Panc1 (cell line): ENCODE measurements around the gene LYSMD4. TPM values are rescaled to one million over a fixed set of nuclear protein-coding genes. Genes with fewer than 3 reads are reported as not detected.
"Not testable (repeated sequence)": the region's sequence is repeated elsewhere in the genome, so short reads cannot be mapped to it uniquely, and the experiment has no call there.

Source experiments
- ATAC-seq: fragments of 200-7000 bp; cut with Tn5 transposase; 2 replicates; pipeline ENCODE4 v1.9.1; 2020; ENCODE audit warnings: mild to moderate bottlenecking, moderate library complexity
- Bru-seq: library from RNA; stranded (reverse); fragments of 400-500 nt; gene quantifications from one replicate; lab custom pipeline; 2021; lab: Mats Ljungman, UMichigan
- BruChase-seq, 2 experiments: library from RNA; stranded (reverse); fragments of 400-500 nt; gene quantifications; one replicate each; lab custom pipeline; 2021; lab: Mats Ljungman, UMichigan
- BruUV-seq: library from RNA; stranded (reverse); fragments of 400-500 nt; replicated peaks from 2 replicates; lab custom pipeline; 2021; lab: Mats Ljungman, UMichigan
- CTCF ChIA-PET: fragments of 300-600 bp; sonication (Branson Sonifier 250); formaldehyde crosslinking; loops from one replicate; lab custom pipeline; 2022; ENCODE audit warnings: antibody characterized with exemption; lab: Charles Lee
- POLR2A ChIA-PET: fragments of 300-600 bp; sonication (Branson Sonifier 250); formaldehyde crosslinking; loops from one replicate; lab custom pipeline; 2022; ENCODE audit warnings: antibody characterized with exemption; lab: Charles Lee
- DNase-seq: peaks from one replicate; pipeline ENCODE4 v3.0.0-alpha.2; 2010; ENCODE audit warnings: low read depth, low spot score
- H3K27ac ChIP-seq: 2 replicates; pipeline ENCODE4 v1.5.1; 2011; ENCODE audit warnings: mild to moderate bottlenecking, low read length, inconsistent platforms
- H3K27me3 ChIP-seq: fragments of 200-500 bp; sonication (Bioruptor generic); 2 replicates; pipeline ENCODE4 v1.6.0; 2014; ENCODE audit warnings: low read length, inconsistent platforms; ENCODE audit not compliant: control insufficient read depth, insufficient read depth
- H3K36me3 ChIP-seq: fragments of 200-500 bp; sonication (Bioruptor generic); 2 replicates; pipeline ENCODE4 v1.5.1; 2014; ENCODE audit warnings: inconsistent platforms, mild to moderate bottlenecking, low read length, moderate library complexity; ENCODE audit not compliant: control insufficient read depth, insufficient read depth
- H3K4me1 ChIP-seq: 2 replicates; pipeline ENCODE4 v1.5.1; 2011; ENCODE audit warnings: inconsistent platforms, mild to moderate bottlenecking, low read length, moderate library complexity; ENCODE audit not compliant: control insufficient read depth, insufficient read depth
- H3K4me3 ChIP-seq, 2 experiments: 2 replicates each; pipeline ENCODE4 v1.5.1; 2011 to 2012; ENCODE audit warnings: low read depth in 2 of 2, low read length in 2 of 2, mild to moderate bottlenecking in 2 of 2, inconsistent platforms in 1 of 2, moderate library complexity in 1 of 2
- H3K9me3 ChIP-seq: fragments of 200-500 bp; sonication (Bioruptor generic); 2 replicates; pipeline ENCODE4 v1.5.1; 2014; ENCODE audit warnings: low read depth, mild to moderate bottlenecking, inconsistent platforms, low read length, moderate library complexity; ENCODE audit not compliant: control insufficient read depth, insufficient read depth
- POLR2AphosphoS5 ChIP-seq: IDR thresholded peaks from 2 replicates; pipeline ENCODE4 v1.6.1; 2012; ENCODE audit warnings: mild to moderate bottlenecking, low read depth, low read length, moderate library complexity
- SIN3A ChIP-seq: IDR thresholded peaks from 2 replicates; pipeline ENCODE4 v1.6.1; 2012; ENCODE audit warnings: low read depth, mild to moderate bottlenecking, low read length, moderate library complexity, borderline replicate concordance; ENCODE audit not compliant: insufficient read depth
- TCF7L2 ChIP-seq: IDR thresholded peaks from 2 replicates; pipeline ENCODE4 v1.6.1; 2011; ENCODE audit warnings: mild to moderate bottlenecking, low read depth, low read length, inconsistent platforms
- in situ Hi-C: cut with HindIII; loops from 2 replicates; pipeline ENCODE4 v1.10.0; 2016; ENCODE audit warnings: low sequenced_read_pairs, low pct_unique_long_range_greater_than_20kb
- intact Hi-C: fragments of 100-400 bp; cut with micrococcal nuclease; formaldehyde crosslinking; loops from one replicate; pipeline ENCODE4 v1.10.0; 2022; ENCODE audit not compliant: unreplicated experiment
- long read RNA-seq: library from polyadenylated mRNA; unstranded; transcript quantifications from one replicate; pipeline ENCODE4 v2.0.0, GENCODE V29; 2021; ENCODE audit not compliant: unreplicated experiment
- polyA plus RNA-seq: library from polyadenylated mRNA; unstranded; fragments of >200 nt; gene quantifications from one replicate; pipeline ENCODE4 v1.2.1, GENCODE V29; 2012; ENCODE audit warnings: missing spikeins; ENCODE audit not compliant: insufficient read length
- total RNA-seq: library from RNA; stranded (reverse); gene quantifications from one replicate; pipeline ENCODE4 v1.2.1, GENCODE V29; 2021; ENCODE audit not compliant: unreplicated experiment
- TF ChIP-seq, protein P1 (sequence below): fragments of 450-650 bp; IDR thresholded peaks from 2 replicates; pipeline ENCODE4 v1.5.1; 2017; ENCODE audit warnings: mild to moderate bottlenecking
- TF ChIP-seq, protein P2 (sequence below), 2 experiments: IDR thresholded peaks; 2 replicates each; pipeline ENCODE4 v1.6.1; 2011 to 2012; ENCODE audit warnings: low read depth in 2 of 2, control low read depth in 1 of 2, low read length in 1 of 2, mild to moderate bottlenecking in 1 of 2, moderate library complexity in 1 of 2; ENCODE audit not compliant: insufficient read depth in 1 of 2

Gene LYSMD4
- total RNA-seq, result 8.9 TPM
- polyA plus RNA-seq, result 6.4 TPM
- Bru-seq, nascent RNA, result percentile 57 among the genes with signal in this experiment
- BruChase-seq, experiment 1, labeled RNA remaining after a 2-hour chase, result percentile 70 among the genes with signal in this experiment
- BruChase-seq, experiment 2, labeled RNA remaining after a 6-hour chase, result percentile 51 among the genes with signal in this experiment
- long read RNA-seq, transcript LYSMD4-210 (2 exons, 2,431 nt), result major isoform, 5 of 21 reads
- long read RNA-seq, partial matches to known transcripts, result 2 of 21 reads
- long read RNA-seq, other reads (novel, unspliced or antisense), result 11 of 21 reads

DNA sequence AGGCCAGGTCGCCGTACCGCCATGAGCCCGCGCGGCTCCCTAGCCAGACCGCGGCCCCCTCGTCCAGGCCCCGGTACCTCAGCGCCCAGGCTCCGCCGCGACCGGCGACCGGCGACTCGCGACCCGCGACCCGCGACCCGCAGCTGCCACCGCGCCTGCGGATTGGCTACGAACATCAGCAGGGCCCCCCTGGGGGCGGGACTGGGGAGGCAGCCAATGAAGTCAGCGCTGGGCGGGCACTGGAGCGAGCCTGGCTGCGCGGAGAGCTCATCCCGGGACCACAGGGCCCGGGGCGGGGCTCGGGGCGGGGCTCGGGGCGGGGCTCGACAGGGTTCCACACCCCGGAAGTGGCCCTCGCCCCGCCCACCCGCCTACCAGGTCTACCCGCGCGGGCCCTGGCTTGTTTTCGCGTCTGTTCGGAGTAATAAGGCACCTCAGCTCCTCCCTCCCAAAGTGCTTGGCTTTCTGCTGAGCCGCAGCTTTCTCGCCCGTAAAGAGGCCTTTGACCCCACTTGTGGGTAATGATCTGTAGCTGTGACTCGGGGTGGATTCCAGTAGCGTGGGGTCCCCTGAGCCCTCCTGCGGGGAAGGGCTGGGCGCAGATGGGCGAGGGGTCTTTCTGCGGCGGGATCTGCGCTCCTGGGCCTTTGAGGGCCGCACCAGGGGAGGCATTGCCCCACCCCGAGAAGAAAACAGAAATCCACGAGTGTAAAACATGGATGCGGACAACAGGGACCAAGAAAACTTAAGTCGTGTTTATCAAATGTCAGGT, at the start of gene LYSMD4:
Gene LYSMD4, minus strand, starts transcription at position 170 of the 772 bp plus-strand sequence. CDS start 1,438 bp downstream, outside the sequence.
- in situ Hi-C loops (no loop called here), intact Hi-C loops (no loop called here)
- no peaks in the 10 kb centered on the region for H3K36me3 ChIP-seq
- H3K27ac ChIP-seq, result peak within 1 kb of the TSS; percentile 86
- H3K27me3 ChIP-seq, result no peaks in the 10 kb centered on the region
- no TSS peak for BruUV-seq
- peak within 1 kb of the TSS; percentile 72 to 93 for H3K4me3 ChIP-seq
- peaks cover 5% of the 10 kb centered on the region; the same call in 1 of the 2 replicates for H3K4me1 ChIP-seq
- TF ChIP-seq, protein P1, sequence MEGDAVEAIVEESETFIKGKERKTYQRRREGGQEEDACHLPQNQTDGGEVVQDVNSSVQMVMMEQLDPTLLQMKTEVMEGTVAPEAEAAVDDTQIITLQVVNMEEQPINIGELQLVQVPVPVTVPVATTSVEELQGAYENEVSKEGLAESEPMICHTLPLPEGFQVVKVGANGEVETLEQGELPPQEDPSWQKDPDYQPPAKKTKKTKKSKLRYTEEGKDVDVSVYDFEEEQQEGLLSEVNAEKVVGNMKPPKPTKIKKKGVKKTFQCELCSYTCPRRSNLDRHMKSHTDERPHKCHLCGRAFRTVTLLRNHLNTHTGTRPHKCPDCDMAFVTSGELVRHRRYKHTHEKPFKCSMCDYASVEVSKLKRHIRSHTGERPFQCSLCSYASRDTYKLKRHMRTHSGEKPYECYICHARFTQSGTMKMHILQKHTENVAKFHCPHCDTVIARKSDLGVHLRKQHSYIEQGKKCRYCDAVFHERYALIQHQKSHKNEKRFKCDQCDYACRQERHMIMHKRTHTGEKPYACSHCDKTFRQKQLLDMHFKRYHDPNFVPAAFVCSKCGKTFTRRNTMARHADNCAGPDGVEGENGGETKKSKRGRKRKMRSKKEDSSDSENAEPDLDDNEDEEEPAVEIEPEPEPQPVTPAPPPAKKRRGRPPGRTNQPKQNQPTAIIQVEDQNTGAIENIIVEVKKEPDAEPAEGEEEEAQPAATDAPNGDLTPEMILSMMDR, result no peak
- peak; percentile 85 for TF ChIP-seq POLR2AphosphoS5
- peak; percentile 0; the same call in 1 of the 2 replicates for TF ChIP-seq SIN3A
- TF ChIP-seq, protein P2, sequence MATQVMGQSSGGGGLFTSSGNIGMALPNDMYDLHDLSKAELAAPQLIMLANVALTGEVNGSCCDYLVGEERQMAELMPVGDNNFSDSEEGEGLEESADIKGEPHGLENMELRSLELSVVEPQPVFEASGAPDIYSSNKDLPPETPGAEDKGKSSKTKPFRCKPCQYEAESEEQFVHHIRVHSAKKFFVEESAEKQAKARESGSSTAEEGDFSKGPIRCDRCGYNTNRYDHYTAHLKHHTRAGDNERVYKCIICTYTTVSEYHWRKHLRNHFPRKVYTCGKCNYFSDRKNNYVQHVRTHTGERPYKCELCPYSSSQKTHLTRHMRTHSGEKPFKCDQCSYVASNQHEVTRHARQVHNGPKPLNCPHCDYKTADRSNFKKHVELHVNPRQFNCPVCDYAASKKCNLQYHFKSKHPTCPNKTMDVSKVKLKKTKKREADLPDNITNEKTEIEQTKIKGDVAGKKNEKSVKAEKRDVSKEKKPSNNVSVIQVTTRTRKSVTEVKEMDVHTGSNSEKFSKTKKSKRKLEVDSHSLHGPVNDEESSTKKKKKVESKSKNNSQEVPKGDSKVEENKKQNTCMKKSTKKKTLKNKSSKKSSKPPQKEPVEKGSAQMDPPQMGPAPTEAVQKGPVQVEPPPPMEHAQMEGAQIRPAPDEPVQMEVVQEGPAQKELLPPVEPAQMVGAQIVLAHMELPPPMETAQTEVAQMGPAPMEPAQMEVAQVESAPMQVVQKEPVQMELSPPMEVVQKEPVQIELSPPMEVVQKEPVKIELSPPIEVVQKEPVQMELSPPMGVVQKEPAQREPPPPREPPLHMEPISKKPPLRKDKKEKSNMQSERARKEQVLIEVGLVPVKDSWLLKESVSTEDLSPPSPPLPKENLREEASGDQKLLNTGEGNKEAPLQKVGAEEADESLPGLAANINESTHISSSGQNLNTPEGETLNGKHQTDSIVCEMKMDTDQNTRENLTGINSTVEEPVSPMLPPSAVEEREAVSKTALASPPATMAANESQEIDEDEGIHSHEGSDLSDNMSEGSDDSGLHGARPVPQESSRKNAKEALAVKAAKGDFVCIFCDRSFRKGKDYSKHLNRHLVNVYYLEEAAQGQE (IDR thresholded peaks at IDR 0.05; ENCODE audit: insufficient read depth in 1 of 2, low read depth in 2 of 2, low read length in 1 of 2), result no peak
- TF ChIP-seq TCF7L2, result no peak
- CTCF ChIA-PET, result interaction anchor here (0.6 to 1.1 kb wide), 6 partner anchors 10 to 624 kb away, joined by 3 to 14 read pairs (median 5); no protein-coding TSS in a partner anchor
- ATAC-seq (peak; percentile 99), DNase-seq (peak; percentile 60)
- POLR2A ChIA-PET, result interaction anchor here (0.6 to 0.9 kb wide), 13 partner anchors 10 to 1172 kb away, joined by 3 to 9 read pairs (median 4); no protein-coding TSS in a partner anchor
- no peaks in the 10 kb centered on the region for H3K9me3 ChIP-seq

DNA sequence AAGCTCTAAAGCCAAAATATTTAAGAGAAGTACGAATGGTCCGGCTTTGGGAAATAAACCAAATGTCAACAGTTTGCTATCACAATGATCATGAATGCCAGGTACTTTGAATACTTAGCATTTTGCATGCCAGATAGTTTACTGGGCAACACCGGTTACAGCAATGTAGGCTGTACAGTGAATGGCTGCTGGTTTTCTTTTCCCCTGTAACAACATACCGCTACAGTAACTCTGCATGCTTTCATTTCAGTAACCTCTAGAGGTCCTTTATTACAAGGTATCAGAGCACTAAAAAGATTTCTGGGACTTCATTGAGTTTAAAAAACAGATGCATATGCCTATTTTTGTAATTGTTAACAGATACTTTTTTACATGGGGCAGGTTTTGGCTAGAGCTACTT, 48.8 kb upstream of the LYSMD4 start:
- in situ Hi-C loops, CTCF ChIA-PET, POLR2A ChIA-PET: not testable (repeated sequence)

More for the DNA sequence above, 48.8 kb upstream of the LYSMD4 start:
- ATAC-seq, H3K4me3 ChIP-seq, H3K9me3 ChIP-seq, BruUV-seq, H3K36me3 ChIP-seq, H3K27me3 ChIP-seq, H3K27ac ChIP-seq, DNase-seq, H3K4me1 ChIP-seq: not testable (repeated sequence)
- intact Hi-C loops, result loop anchor here (10.0 kb wide), 1 partner anchor 2003 kb away; no protein-coding TSS in a partner anchor
